IMR-90 (cell line): Measurements from ENCODE around the gene SIT1. TPM values are rescaled to one million over a fixed set of nuclear protein-coding genes. Genes with fewer than 3 reads are reported as not detected.
A peak's percentile ranks its signal among the peaks of the same experiment; 100 is the strongest.

Experiments used
- ATAC-seq: fragments of 200-7000 bp; cut with Tn5 transposase; 2 replicates; pipeline ENCODE4 v1.9.1; 2020; ENCODE audit warnings: low read depth, mild to moderate bottlenecking, moderate library complexity
- BruUV-seq: library from RNA; stranded (reverse); fragments of 400-500 nt; replicated peaks from 2 replicates; lab custom pipeline; 2021; lab: Mats Ljungman, UMichigan
- CTCF ChIA-PET: fragments of 300-600 bp; formaldehyde crosslinking; extraction: SDS; loops from one replicate; lab custom pipeline; 2021; ENCODE audit warnings: antibody characterized with exemption; lab: Yijun Ruan, JAX
- POLR2A ChIA-PET: fragments of 300-600 bp; sonication (Branson Sonifier 250); formaldehyde crosslinking; loops from one replicate; lab custom pipeline; 2022; ENCODE audit warnings: antibody characterized with exemption; ENCODE audit not compliant: unreplicated experiment; lab: Charles Lee
- DNase-seq: peaks from one replicate; pipeline ENCODE4 v3.0.0; 2013
- H2AFZ ChIP-seq: replicated peaks from 2 replicates; pipeline ENCODE3; 2013; ENCODE audit warnings: low read length, mild to moderate bottlenecking; ENCODE audit not compliant: poor library complexity
- H2AK5ac ChIP-seq: 2 replicates; pipeline ENCODE4 v1.6.1; 2013; ENCODE audit warnings: low read depth, low read length, inconsistent platforms
- H2AK9ac ChIP-seq: replicated peaks from 2 replicates; pipeline ENCODE3; 2013; ENCODE audit warnings: mild to moderate bottlenecking, low read depth, low read length, moderate library complexity; ENCODE audit not compliant: poor library complexity
- H2BK120ac ChIP-seq: 2 replicates; pipeline ENCODE4 v1.6.1; 2013; ENCODE audit warnings: low read depth, low read length, inconsistent platforms
- H2BK15ac ChIP-seq: 3 replicates; pipeline ENCODE4 v1.6.1; 2013; ENCODE audit warnings: low read depth, low read length, inconsistent platforms
- H2BK20ac ChIP-seq: 2 replicates; pipeline ENCODE4 v1.6.1; 2013; ENCODE audit warnings: low read depth, mild to moderate bottlenecking, inconsistent platforms, low read length, moderate library complexity
- H2BK5ac ChIP-seq: 2 replicates; pipeline ENCODE4 v1.6.1; 2013; ENCODE audit warnings: mild to moderate bottlenecking, low read depth, low read length, inconsistent platforms; ENCODE audit not compliant: poor library complexity, severe bottlenecking
- H3K14ac ChIP-seq: replicated peaks from 2 replicates; pipeline ENCODE4 v1.6.1; 2013; ENCODE audit warnings: low read depth, low read length, inconsistent platforms
- H3K18ac ChIP-seq: 2 replicates; pipeline ENCODE4 v1.6.1; 2013; ENCODE audit warnings: low read depth, low read length, control low read depth
- H3K23ac ChIP-seq: 2 replicates; pipeline ENCODE4 v1.6.1; 2013; ENCODE audit warnings: low read depth, low read length, inconsistent platforms
- H3K27ac ChIP-seq: 2 replicates; pipeline ENCODE4 v1.5.1; 2013; ENCODE audit warnings: mild to moderate bottlenecking, control low read depth, low read length; ENCODE audit not compliant: insufficient read depth
- H3K27me3 ChIP-seq: 2 replicates; pipeline ENCODE4 v1.6.1; 2013; ENCODE audit warnings: low read length; ENCODE audit not compliant: control insufficient read depth, insufficient read depth
- H3K36me3 ChIP-seq: 2 replicates; pipeline ENCODE4 v1.6.1; 2013; ENCODE audit warnings: low read length, mixed read lengths; ENCODE audit not compliant: control insufficient read depth, insufficient read depth
- H3K4ac ChIP-seq: 2 replicates; pipeline ENCODE4 v1.6.1; 2013; ENCODE audit warnings: low read depth, low read length, inconsistent platforms
- H3K4me1 ChIP-seq: 2 replicates; pipeline ENCODE4 v1.6.1; 2013; ENCODE audit warnings: low read length, mixed read lengths; ENCODE audit not compliant: control insufficient read depth, insufficient read depth
- H3K4me2 ChIP-seq: 2 replicates; pipeline ENCODE4 v1.6.1; 2013; ENCODE audit warnings: low read depth, mild to moderate bottlenecking, control low read depth, low read length, moderate library complexity
- H3K4me3 ChIP-seq: 2 replicates; pipeline ENCODE4 v1.5.1; 2013; ENCODE audit warnings: low read depth, mild to moderate bottlenecking, control low read depth, low read length, moderate library complexity; ENCODE audit not compliant: insufficient read depth
- H3K56ac ChIP-seq: 2 replicates; pipeline ENCODE4 v1.6.1; 2013; ENCODE audit warnings: low read length, inconsistent platforms; ENCODE audit not compliant: insufficient read depth; ENCODE audit errors: extremely low read depth
- H3K79me1 ChIP-seq, 2 experiments: 2 replicates each; pipeline ENCODE4 v1.6.1; 2013; ENCODE audit warnings: low read length in 2 of 2, inconsistent platforms in 1 of 2, low read depth in 1 of 2
- H3K9ac ChIP-seq: 2 replicates; pipeline ENCODE4 v1.6.1; 2013; ENCODE audit warnings: low read depth, low read length, control low read depth
- H3K9me1 ChIP-seq: 2 replicates; pipeline ENCODE4 v1.6.1; 2013; ENCODE audit warnings: low read length, inconsistent platforms; ENCODE audit not compliant: insufficient read depth
- H3K9me3 ChIP-seq: 2 replicates; pipeline ENCODE4 v1.6.1; 2013; ENCODE audit warnings: low read length; ENCODE audit not compliant: control insufficient read depth, insufficient read depth
- H4K20me1 ChIP-seq: 2 replicates; pipeline ENCODE4 v1.6.1; 2013; ENCODE audit warnings: low read length, inconsistent platforms; ENCODE audit not compliant: insufficient read depth
- H4K5ac ChIP-seq: 2 replicates; pipeline ENCODE4 v1.6.1; 2013; ENCODE audit warnings: mild to moderate bottlenecking, low read depth, low read length, control low read depth
- H4K8ac ChIP-seq, 2 experiments: 2 replicates each; pipeline ENCODE4 v1.6.1; 2013; ENCODE audit warnings: low read depth in 2 of 2, low read length in 2 of 2, control low read depth in 1 of 2, inconsistent platforms in 1 of 2
- H4K91ac ChIP-seq: 2 replicates; pipeline ENCODE4 v1.6.1; 2013; ENCODE audit warnings: low read depth, low read length, inconsistent platforms; ENCODE audit not compliant: insufficient read depth
- BHLHE40 ChIP-seq: fragments of 150-350 bp; IDR thresholded peaks from 2 replicates; pipeline ENCODE4 v1.6.1; 2016; ENCODE audit warnings: mild to moderate bottlenecking, low read depth, low read length
- CEBPB ChIP-seq: IDR thresholded peaks from 2 replicates; pipeline ENCODE4 v1.6.1; 2012; ENCODE audit warnings: low read depth, low read length, improper control_type of control experiment
- CHD1 ChIP-seq: IDR thresholded peaks from 2 replicates; pipeline ENCODE4 v1.6.1; 2012; ENCODE audit warnings: low read depth, low read length, improper control_type of control experiment
- FOS ChIP-seq: fragments of 150-350 bp; IDR thresholded peaks from 2 replicates; pipeline ENCODE4 v1.6.1; 2016; ENCODE audit warnings: low read depth, low read length
- MAFK ChIP-seq: IDR thresholded peaks from 2 replicates; pipeline ENCODE4 v1.6.1; 2012; ENCODE audit warnings: low read depth, low read length, improper control_type of control experiment
- MAZ ChIP-seq: IDR thresholded peaks from 2 replicates; pipeline ENCODE4 v1.6.1; 2012; ENCODE audit warnings: low read depth, mild to moderate bottlenecking, low read length, improper control_type of control experiment, moderate library complexity, borderline replicate concordance
- MXI1 ChIP-seq: IDR thresholded peaks from 2 replicates; pipeline ENCODE4 v1.6.1; 2012; ENCODE audit warnings: low read depth, mild to moderate bottlenecking, low read length, moderate library complexity, borderline replicate concordance
- NFE2L2 ChIP-seq: fragments of 150-350 bp; IDR thresholded peaks from 2 replicates; pipeline ENCODE4 v1.6.1; 2016; ENCODE audit warnings: low read depth, mild to moderate bottlenecking, low read length
- RAD21 ChIP-seq: IDR thresholded peaks from 2 replicates; pipeline ENCODE4 v1.6.1; 2012; ENCODE audit warnings: low read length, improper control_type of control experiment
- RFX5 ChIP-seq: IDR thresholded peaks from 2 replicates; pipeline ENCODE4 v1.8.0; 2012; ENCODE audit warnings: low read depth, mild to moderate bottlenecking, low read length, moderate library complexity
- SMC3 ChIP-seq: fragments of 150-350 bp; IDR thresholded peaks from 2 replicates; pipeline ENCODE4 v1.6.1; 2016; ENCODE audit warnings: low read depth, mild to moderate bottlenecking, antibody characterized with exemption, low read length, moderate library complexity
- WGBS, 2 experiments: methylation state at CpG; one replicate each; pipeline versions ENCODE4 v1.1.5 to v1.1.7; 2013; ENCODE audit warnings: missing lambda C conversion rate in 2 of 2; ENCODE audit not compliant: insufficient read length in 1 of 2; ENCODE audit errors: extremely low coverage in 2 of 2; 5-methylcytosine and 5-hydroxymethylcytosine counted together
- dilution Hi-C: fragments of 300-500 bp; cut with HindIII; formaldehyde crosslinking; loops from one replicate; pipeline ENCODE4 v1.14.3; 2018; ENCODE audit warnings: low sequenced_read_pairs; ENCODE audit not compliant: unreplicated experiment
- in situ Hi-C: fragments of 300-500 bp; cut with MboI; formaldehyde crosslinking; loops from 3 replicates; pipeline ENCODE4 v1.14.3; 2019; ENCODE audit warnings: low sequenced_read_pairs, inconsistent platforms, mixed read lengths
- intact Hi-C: fragments of 100-400 bp; cut with micrococcal nuclease; formaldehyde crosslinking; loops from 2 replicates; pipeline ENCODE4 v1.10.0; 2022
- polyA plus RNA-seq, 3 experiments: library from polyadenylated mRNA; depleted of rRNA; stranded (reverse); fragments of >200 nt; gene quantifications; 2 replicates each; pipeline ENCODE4 v1.2.3, GENCODE V29; 2012; ENCODE audit warnings: low replicate concordance in 1 of 3
- total RNA-seq: library from RNA; depleted of rRNA; stranded (reverse); fragments of >200 nt; gene quantifications from 2 replicates; pipeline ENCODE4 v1.2.3, GENCODE V29; 2012
- TF ChIP-seq, protein P1 (sequence below): fragments of 150-350 bp; IDR thresholded peaks from 2 replicates; pipeline ENCODE4 v1.6.1; 2016; ENCODE audit warnings: low read depth, mild to moderate bottlenecking, low read length, moderate library complexity, borderline replicate concordance
- TF ChIP-seq, protein P2 (sequence below): fragments of 150-350 bp; IDR thresholded peaks from 2 replicates; pipeline ENCODE4 v1.6.1; 2017; ENCODE audit warnings: mild to moderate bottlenecking, antibody characterized with exemption, low read length, low read depth
- TF ChIP-seq, protein P3 (sequence below): conservative IDR thresholded peaks from 2 replicates; pipeline ENCODE4 v1.5.1; 2012; ENCODE audit warnings: mild to moderate bottlenecking, low read depth, low read length, improper control_type of control experiment

Gene SIT1
- total and polyA plus RNA-seq, 2 of the 4 experiments (the other 2 are of a cell fraction), result not detected

- Histone ChIP-seq H3K4me3 (no peak overlapping the region), H2BK5ac (peak overlapping the region; percentile 79), H3K79me1 (peaks cover 11 to 50% of the 10 kb centered on the region in 2 experiments), H3K9ac (no peak overlapping the region), H3K36me3 (peaks cover 57% of the 10 kb centered on the region), H2BK15ac (no peak overlapping the region), H3K9me1 (peaks cover 10% of the 10 kb centered on the region), H3K14ac (no peak overlapping the region; the same call in 1 of the 2 replicates), H4K5ac (no peak overlapping the region; the same call in 1 of the 2 replicates), H3K23ac (peak overlapping the region; percentile 29; the same call in 1 of the 2 replicates), H2AFZ (no peak overlapping the region), H3K4me2 (no peak overlapping the region), H3K9me3 (no peaks in the 10 kb centered on the region), H3K4me1 (peaks cover 7% of the 10 kb centered on the region; the same call in 1 of the 2 replicates), H3K27me3 (no peaks in the 10 kb centered on the region), H4K91ac (no peak overlapping the region), H3K56ac (no peak overlapping the region), H3K4ac (no peak overlapping the region), H2AK5ac (0 out of 2 replicates have a peak overlapping the region, but pooled peaks have one; percentile 66), H2AK9ac (no peak overlapping the region), H2BK120ac (no peak overlapping the region), H3K27ac (no peak overlapping the region), H4K20me1 (peaks cover 22% of the 10 kb centered on the region), H4K8ac (peak overlapping the region in 1 of 2 experiments; percentile 38; a peak in 1 of 4 replicates), H3K18ac (no peak overlapping the region), H2BK20ac (no peak overlapping the region)
- TF ChIP-seq MXI1 (no peak), MAZ (no peak), FOS (no peak), CEBPB (no peak), NFE2L2 (no peak), RAD21 (peak; percentile 52), RFX5 (no peak), CHD1 (no peak), SMC3 (peak; percentile 54), BHLHE40 (no peak), MAFK (no peak)
- TF ChIP-seq, protein P1, sequence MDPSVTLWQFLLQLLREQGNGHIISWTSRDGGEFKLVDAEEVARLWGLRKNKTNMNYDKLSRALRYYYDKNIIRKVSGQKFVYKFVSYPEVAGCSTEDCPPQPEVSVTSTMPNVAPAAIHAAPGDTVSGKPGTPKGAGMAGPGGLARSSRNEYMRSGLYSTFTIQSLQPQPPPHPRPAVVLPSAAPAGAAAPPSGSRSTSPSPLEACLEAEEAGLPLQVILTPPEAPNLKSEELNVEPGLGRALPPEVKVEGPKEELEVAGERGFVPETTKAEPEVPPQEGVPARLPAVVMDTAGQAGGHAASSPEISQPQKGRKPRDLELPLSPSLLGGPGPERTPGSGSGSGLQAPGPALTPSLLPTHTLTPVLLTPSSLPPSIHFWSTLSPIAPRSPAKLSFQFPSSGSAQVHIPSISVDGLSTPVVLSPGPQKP, result no peak
- TF ChIP-seq, protein P2, sequence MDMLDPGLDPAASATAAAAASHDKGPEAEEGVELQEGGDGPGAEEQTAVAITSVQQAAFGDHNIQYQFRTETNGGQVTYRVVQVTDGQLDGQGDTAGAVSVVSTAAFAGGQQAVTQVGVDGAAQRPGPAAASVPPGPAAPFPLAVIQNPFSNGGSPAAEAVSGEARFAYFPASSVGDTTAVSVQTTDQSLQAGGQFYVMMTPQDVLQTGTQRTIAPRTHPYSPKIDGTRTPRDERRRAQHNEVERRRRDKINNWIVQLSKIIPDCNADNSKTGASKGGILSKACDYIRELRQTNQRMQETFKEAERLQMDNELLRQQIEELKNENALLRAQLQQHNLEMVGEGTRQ, result no peak
- TF ChIP-seq, protein P3, sequence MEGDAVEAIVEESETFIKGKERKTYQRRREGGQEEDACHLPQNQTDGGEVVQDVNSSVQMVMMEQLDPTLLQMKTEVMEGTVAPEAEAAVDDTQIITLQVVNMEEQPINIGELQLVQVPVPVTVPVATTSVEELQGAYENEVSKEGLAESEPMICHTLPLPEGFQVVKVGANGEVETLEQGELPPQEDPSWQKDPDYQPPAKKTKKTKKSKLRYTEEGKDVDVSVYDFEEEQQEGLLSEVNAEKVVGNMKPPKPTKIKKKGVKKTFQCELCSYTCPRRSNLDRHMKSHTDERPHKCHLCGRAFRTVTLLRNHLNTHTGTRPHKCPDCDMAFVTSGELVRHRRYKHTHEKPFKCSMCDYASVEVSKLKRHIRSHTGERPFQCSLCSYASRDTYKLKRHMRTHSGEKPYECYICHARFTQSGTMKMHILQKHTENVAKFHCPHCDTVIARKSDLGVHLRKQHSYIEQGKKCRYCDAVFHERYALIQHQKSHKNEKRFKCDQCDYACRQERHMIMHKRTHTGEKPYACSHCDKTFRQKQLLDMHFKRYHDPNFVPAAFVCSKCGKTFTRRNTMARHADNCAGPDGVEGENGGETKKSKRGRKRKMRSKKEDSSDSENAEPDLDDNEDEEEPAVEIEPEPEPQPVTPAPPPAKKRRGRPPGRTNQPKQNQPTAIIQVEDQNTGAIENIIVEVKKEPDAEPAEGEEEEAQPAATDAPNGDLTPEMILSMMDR, result peak; percentile 71
- POLR2A ChIA-PET, result interaction anchor here (0.7 to 1.7 kb wide), 3 partner anchors 9 to 31 kb away, joined by 3 to 10 read pairs (median 4); no protein-coding TSS in a partner anchor
- CTCF ChIA-PET, result interaction anchor here (1.0 to 1.8 kb wide), 9 partner anchors 9 to 49 kb away, joined by 3 to 8 read pairs (median 3); partner anchors contain the start of genes CREB3 and TLN1
- intact Hi-C loops (no loop called here), in situ Hi-C loops (no loop called here), dilution Hi-C loops (no loop called here)
- ATAC-seq, result peak; percentile 60
- no CpG with 5 or more reads among the region's 9 CpGs for WGBS, 2 experiments
- BruUV-seq, result no TSS peak
- peak; percentile 40 for DNase-seq
Observed at GRCh38 chr9:35696520-35697215, 45.9 kb upstream of the SIT1 start.
